Middle frontal gyrus (tissue), 1 donor: Measurements from ENCODE around the gene SLC35D3.
"Not testable (repeated sequence)": the region's sequence is repeated elsewhere in the genome, so short reads cannot be mapped to it uniquely, and the experiment has no call there.

Source experiments
- DNase-seq: peaks from one replicate; pipeline ENCODE4 v3.0.0-alpha.2; 2015; ENCODE audit warnings: low spot score; ENCODE audit errors: extremely low spot score

Gene SLC35D3

DNA sequence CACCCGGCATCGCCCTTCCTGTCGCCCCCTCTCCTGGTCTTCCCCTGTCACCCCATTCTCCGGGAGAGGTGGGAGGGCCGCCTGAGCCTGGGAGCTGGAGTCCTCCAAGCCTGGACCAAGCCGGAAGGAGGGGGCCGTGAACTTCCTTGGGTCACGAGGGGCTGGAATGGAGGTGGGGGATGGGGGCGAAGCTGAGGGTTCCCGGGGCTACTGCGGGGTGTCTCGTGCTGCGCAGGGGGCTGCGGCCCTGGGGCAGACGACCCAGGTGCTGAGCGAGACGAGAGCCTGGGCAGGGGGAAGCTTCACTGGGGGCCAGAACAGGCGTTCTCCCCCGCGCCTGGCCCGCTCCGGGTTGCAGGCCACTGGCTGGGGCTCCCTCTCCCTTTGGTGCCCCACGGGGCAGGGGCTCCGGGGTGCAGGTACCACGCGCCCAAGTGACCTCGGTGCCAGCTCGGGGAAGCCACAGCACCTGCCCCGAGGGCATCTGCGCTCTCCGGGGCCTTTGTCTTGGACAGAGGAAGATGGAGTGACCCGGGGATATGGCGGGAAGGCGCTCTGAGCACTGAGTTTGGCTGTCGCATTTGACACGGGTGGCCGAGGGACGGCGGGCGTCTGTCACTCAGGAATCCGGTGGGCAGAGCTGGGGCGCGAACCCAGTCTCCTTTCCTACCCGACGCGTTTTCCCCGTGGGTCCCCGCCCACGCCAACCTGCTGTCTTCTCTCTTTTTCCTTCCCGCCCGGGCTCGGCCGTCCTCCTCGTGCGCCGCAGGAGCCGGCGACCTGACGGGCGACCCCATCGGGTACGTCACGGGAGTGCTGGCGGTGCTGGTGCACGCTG, 1.2 kb downstream of the SLC35D3 start:
- DNase-seq, result no peak

DNA sequence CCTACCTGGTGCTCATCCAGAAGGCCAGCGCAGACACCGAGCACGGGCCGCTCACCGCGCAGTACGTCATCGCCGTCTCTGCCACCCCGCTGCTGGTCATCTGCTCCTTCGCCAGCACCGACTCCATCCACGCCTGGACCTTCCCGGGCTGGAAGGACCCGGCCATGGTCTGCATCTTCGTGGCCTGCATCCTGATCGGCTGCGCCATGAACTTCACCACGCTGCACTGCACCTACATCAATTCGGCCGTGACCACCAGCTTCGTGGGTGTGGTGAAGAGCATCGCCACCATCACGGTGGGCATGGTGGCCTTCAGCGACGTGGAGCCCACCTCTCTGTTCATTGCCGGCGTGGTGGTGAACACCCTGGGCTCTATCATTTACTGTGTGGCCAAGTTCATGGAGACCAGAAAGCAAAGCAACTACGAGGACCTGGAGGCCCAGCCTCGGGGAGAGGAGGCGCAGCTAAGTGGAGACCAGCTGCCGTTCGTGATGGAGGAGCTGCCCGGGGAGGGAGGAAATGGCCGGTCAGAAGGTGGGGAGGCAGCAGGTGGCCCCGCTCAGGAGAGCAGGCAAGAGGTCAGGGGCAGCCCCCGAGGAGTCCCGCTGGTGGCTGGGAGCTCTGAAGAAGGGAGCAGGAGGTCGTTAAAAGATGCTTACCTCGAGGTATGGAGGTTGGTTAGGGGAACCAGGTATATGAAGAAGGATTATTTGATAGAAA, 2.0 kb downstream of the SLC35D3 start:
- no peak for DNase-seq

GRCh38 chr6:136926383-136926782, 4.3 kb downstream of the SLC35D3 start:
- no peak for DNase-seq

GRCh38 chr6:136927292-136927691, 5.2 kb downstream of the SLC35D3 start:
- DNase-seq, result no peak

DNA sequence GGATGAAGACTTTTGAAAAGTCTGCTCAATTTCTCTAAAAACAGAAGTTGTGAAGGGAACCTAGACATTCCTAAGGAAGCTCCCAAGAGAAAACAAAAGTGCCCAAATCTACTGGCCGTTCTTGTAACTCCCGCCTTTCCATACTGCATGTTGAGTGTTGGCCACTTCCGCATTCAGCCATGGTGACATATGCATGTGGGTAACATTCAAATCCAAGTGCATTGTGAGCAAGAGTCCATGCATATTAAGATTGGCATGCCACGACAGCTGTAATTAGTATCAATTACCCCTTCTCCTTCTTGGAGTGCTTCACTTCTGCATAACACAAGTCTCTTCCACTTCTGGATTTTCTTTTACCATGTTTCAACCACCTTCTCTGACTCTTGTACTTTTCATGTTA, 8.4 kb downstream of the SLC35D3 start:
- DNase-seq, result no peak

DNA sequence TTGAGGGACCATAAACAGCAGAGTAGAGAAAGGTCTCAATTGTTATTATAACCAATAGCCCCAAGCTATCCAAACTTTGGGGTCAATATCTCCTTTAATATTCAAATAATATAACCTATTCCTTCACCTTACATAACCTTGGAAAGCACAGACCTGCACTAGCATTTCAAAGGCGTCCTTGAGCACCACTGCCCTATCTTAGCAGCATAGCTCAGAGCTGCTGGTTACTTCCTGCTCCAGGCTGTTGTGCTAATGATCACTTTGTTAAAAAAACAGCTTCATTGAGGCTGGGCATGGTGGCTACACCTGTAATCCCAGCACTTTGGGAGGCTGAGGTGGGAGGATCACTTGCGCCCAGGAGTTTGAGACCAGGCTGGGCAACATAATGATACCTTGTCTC, 10.5 kb downstream of the SLC35D3 start:
- no peak for DNase-seq

DNA sequence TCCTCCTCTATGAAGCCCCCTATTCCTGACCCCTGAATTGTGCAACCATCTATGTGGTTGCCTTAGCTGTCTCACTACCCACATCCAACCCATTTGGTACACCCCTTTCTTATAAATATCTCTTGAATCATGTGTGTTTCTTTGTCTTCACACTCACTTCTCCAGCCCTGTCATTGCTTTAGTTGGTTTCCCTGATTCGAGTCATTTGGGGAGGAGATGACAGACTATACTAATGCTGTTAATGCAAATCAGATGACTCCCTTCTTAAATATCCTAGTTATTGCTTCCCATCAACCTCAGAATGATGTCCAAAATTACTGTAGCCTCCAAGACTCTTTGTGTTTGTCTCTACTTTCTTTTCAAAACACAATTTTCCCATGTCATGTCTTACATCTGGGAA, 23.0 kb downstream of the SLC35D3 start:
- no peak for DNase-seq

DNA sequence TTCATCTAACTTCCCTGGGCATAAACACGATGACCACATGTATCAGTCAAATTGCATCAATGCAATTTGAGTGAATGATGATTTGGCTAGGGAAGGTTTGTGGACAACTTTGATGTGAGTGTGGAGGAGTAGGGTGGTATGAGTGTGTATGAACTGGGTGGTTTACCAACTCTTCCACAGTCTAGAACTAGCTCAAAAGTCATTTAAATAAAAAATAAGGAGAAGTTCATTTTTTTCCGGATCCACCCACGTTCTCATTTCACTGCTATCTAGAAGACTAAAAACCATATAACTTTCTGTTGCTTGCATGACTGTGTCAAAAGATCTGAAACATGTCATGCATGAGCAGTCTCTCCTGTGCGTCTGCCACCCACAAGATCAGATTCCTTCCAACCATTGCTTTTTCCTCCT, 23.6 kb downstream of the SLC35D3 start:
- no peak for DNase-seq

GRCh38 chr6:136947037-136947436, 24.9 kb downstream of the SLC35D3 start:
- no peak for DNase-seq

GRCh38 chr6:136949957-136950356, 27.9 kb downstream of the SLC35D3 start:
- DNase-seq, result not testable (repeated sequence)

DNA sequence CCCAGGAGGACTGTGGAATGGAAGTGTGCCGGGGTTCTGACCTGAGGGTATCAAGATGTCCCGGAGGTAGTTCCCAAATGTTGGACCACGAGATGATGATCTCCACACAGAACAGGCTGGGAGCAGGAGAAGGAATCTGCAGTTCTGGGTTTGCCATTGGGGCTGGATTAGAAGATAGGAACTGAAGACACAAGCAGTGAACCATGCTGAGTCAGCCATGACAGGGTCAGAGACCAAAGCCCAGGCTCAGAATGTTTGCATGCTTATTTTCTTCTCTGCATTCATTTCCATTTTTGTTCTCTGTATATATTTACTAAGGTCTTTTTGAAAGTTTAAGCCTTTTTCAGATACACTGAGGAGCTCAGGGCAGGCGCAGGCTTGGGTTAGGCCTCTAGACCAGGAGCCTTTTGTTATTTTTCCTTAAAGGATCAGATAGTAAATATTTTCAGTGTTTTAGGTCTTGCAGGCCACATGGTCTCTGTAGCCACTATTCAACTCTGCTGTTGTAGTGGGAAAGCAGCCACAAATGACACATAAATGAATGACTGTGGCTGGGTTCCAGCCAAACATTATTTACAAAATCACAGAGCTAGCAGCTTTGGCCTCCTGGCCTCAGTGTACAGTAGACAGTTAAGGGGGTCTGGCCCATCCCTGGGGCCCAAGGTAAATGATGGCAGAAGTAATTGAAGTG, 28.5 kb downstream of the SLC35D3 start:
- DNase-seq, result no peak

- no peak for DNase-seq
These were observed 30.7 kb downstream of the SLC35D3 start for GRCh38 chr6:136952714-136953260.

GRCh38 chr6:136955123-136955522, 33.0 kb downstream of the SLC35D3 start:
- no peak for DNase-seq

DNA sequence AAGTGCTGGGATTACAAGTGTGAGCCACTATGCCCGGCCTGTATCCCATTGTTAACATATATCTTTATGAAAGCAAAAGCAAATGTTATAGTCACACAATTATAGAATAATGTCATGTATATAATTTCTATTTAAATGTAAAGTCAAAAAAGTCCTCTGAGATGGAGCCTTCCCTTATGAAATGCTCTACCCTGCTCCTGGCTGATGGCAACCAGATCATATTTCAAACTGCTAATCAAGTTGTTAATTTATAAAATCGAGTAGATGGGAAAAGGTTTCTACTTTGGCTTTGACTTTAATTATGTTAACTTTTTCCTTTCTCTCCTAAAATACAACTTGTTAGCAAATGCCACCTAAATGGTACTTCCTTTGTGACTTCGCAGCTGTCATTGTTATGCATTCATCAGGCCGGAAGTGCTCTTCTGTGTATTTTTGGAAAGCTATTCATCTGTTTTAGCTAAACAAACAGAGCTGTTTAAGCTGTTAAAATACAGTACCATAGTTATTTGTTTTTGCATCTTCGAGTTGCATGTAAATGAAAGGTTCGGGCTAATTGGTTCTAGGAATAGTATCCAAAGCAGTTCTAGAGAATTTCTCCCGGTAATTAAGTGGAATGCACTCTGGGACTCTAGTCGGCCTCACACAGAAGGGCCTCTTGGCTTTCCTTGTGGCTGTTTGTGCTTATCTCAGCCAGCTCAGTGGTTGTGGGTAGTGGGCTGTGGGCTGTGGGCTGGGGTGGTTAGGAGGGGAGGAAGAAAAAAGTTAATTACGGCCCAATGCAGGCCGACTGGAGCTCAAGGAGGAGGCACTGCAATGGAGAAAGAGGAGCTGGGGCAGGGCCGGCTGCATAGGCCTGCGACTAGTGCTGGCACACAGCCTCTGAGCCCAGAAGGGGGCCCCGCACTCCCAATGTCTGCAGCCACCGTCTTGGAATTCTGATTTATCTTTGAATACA, 34.8 kb downstream of the SLC35D3 start:
- no peak for DNase-seq

DNA sequence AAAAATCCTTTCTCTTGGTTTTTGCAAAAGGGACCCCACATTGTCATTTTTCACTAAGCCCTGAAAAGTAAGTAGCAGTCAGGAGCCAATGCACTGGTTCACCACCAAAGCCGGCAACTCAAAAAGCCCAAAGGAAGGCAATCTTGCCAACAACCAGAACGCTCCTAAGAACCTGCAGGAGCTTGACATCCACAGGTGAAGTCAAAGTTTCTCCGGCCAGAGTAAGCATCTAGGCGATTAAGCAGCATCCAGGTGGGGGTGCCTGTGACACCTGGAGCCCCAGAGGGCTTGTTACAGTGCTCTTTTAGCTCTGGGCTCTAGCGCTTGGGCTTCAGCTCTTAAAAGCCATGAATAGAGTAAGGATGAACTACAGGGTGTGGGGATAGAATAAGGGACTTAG, 36.1 kb downstream of the SLC35D3 start:
- DNase-seq, result no peak

- no peak for DNase-seq
These were observed 37.4 kb downstream of the SLC35D3 start for GRCh38 chr6:136959471-136959891.

GRCh38 chr6:136959935-136960334, 37.8 kb downstream of the SLC35D3 start:
- not testable (repeated sequence) for DNase-seq

GRCh38 chr6:136960781-136961180, 38.7 kb downstream of the SLC35D3 start:
- DNase-seq, result no peak

- no peak for DNase-seq
These were observed 39.7 kb downstream of the SLC35D3 start for GRCh38 chr6:136961848-136962247.

GRCh38 chr6:136962661-136963060, 40.6 kb downstream of the SLC35D3 start:
- no peak for DNase-seq

- DNase-seq, result no peak
These were observed 41.2 kb downstream of the SLC35D3 start for GRCh38 chr6:136963259-136963658.
